Measurements from ENCODE around the gene KCNIP1. TPM values are rescaled to one million over a fixed set of nuclear protein-coding genes. Genes with fewer than 3 reads are reported as not detected.
"Not testable (repeated sequence)": the region's sequence is repeated elsewhere in the genome, so short reads cannot be mapped to it uniquely, and the experiment has no call there.

The KCNIP1 gene
- total and polyA plus RNA-seq, 2 of the 8 experiments (the other 6 are each of a cell fraction or from before 2014, with no cell fraction given): 0.52 to 0.83 TPM

DNA sequence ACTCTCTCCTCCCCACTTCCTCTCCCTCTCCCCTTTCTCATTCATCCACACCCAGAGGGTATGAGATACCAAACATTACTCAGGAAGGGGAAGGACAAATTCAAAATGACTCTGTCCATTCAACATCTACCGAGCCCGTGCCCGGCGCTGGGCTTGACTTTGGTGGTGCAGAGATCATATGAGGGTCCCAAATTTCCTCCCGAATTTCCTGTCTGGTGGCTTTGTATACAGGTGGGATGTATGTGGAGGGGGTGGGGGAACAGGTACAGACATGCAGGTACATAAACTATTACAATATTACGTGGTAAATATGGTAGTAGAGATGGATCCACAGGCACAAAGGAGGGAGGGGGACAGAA, 257.9 kb downstream of the KCNIP1 start (continued):
- TF ChIP-seq RXRA (IDR thresholded peaks at IDR 0.05; ENCODE audit: insufficient read depth, low read depth, low read length) (no peak), CREB1 (IDR thresholded peaks at IDR 0.05) (no peak), CHD2 (IDR thresholded peaks at IDR 0.05; ENCODE audit: low read length) (no peak), BRCA1 (IDR thresholded peaks at IDR 0.05; ENCODE audit: low read depth, low read length) (no peak), NRF1 (IDR thresholded peaks at IDR 0.05; ENCODE audit: low read depth, low read length) (no peak), EGR1 (IDR thresholded peaks at IDR 0.05; ENCODE audit: borderline replicate concordance, low read depth, low read length) (no peak), PHF8 (conservative IDR thresholded peaks at IDR 0.05; ENCODE audit: low read depth, low read length) (no peak)

DNA sequence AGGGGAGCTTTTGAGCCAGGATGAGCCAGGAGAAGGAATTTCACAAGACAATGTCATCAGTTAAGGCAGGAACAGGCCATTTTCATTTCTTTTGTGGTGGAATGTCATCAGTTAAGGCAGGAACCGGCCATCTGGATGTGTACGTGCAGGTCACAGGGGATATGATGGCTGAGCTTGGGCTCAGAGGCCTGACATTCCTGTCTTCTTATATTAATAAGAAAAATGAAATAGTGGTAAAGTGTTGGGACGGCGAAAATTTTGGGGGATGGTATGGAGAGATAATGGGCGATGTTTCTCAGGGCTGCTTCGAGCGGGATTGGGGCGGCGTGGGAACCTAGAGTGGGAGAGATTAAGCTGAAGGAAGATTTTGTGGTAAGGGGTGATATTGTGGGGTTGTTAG, 258.5 kb downstream of the KCNIP1 start:
- not testable (repeated sequence) for H3K9me3 ChIP-seq (ENCODE audit: insufficient read depth in 2 of 2, low read depth in 1 of 2, low read length in 1 of 2); H4K8ac ChIP-seq (ENCODE audit: extremely low read depth, insufficient read depth, low read length); H2BK15ac ChIP-seq (ENCODE audit: low read length); H3K9ac ChIP-seq (replicated peaks in 1 of 4; ENCODE audit: extremely low read depth in 1 of 4, low read depth in 3 of 4, low read length in 3 of 4); H3K27ac ChIP-seq (ENCODE audit: low read depth, low read length); H3K4ac ChIP-seq (replicated peaks; ENCODE audit: insufficient read length, low read depth, low read length); H2BK20ac ChIP-seq (ENCODE audit: low read length); H2AFZ ChIP-seq (ENCODE audit: low read length); FAIRE-seq; H3K56ac ChIP-seq (replicated peaks; ENCODE audit: insufficient read length, low read depth, low read length); H3K79me1 ChIP-seq (ENCODE audit: low read depth, low read length); H2BK120ac ChIP-seq (replicated peaks; ENCODE audit: low read depth, low read length); H3K79me2 ChIP-seq (ENCODE audit: control insufficient read depth in 1 of 2, insufficient read depth in 2 of 2, low read length in 2 of 2); H3K27me3 ChIP-seq (replicated peaks in 1 of 4; ENCODE audit: control insufficient read depth in 3 of 4, extremely low read depth in 1 of 4, insufficient read depth in 3 of 4, low read length in 3 of 4); H4K91ac ChIP-seq (replicated peaks; ENCODE audit: insufficient read length, low read length); H3K18ac ChIP-seq (ENCODE audit: extremely low read depth, low read length); H3K23me2 ChIP-seq (ENCODE audit: low read depth, low read length); H3K23ac ChIP-seq (ENCODE audit: insufficient read length); H3K14ac ChIP-seq (ENCODE audit: insufficient read length); H3K36me3 ChIP-seq (ENCODE audit: control insufficient read depth in 2 of 4, insufficient read depth in 4 of 4, low read length in 3 of 4); H2BK12ac ChIP-seq (ENCODE audit: low read depth, low read length); H4K20me1 ChIP-seq (replicated peaks in 1 of 2; ENCODE audit: control insufficient read depth in 1 of 2, insufficient read depth in 2 of 2, low read length in 2 of 2); H2AK5ac ChIP-seq (ENCODE audit: low read depth, low read length); H3K4me3 ChIP-seq (ENCODE audit: extremely low read depth in 1 of 4, insufficient read depth in 2 of 4, low read depth in 3 of 4, low read length in 4 of 4); H4K5ac ChIP-seq (ENCODE audit: insufficient read length, low read depth, low read length); DNase-seq (ENCODE audit: low read depth in 1 of 2, low spot score in 2 of 2)
- 59% methylated on average over 9 of the region's 9 CpGs; no CpG with 5 or more reads in 1 of the 2 experiments for WGBS, 2 experiments (ENCODE audit: extremely low coverage in 1 of 2, insufficient coverage in 1 of 2, insufficient read length in 1 of 2, insufficient replicate concordance in 2 of 2, low coverage in 1 of 2, low lambda C conversion rate in 2 of 2, missing lambda C conversion rate in 1 of 2)
- Histone ChIP-seq H2BK5ac (ENCODE audit: low read depth, low read length) (peak overlapping the region; percentile 93; the same call in 1 of the 2 replicates), H3K4me2 (ENCODE audit: insufficient read depth in 1 of 2, low read depth in 2 of 2, low read length in 2 of 2) (peak overlapping the region in 1 of 2 experiments; percentile 62; a peak in 1 of 4 replicates), H3K4me1 (replicated peaks in 1 of 4; ENCODE audit: control insufficient read depth in 3 of 4, insufficient read depth in 4 of 4, low read length in 3 of 4) (peaks cover 8 to 10% (median 9%) of the 10 kb centered on the region in 4 experiments)
- POLR2A ChIA-PET (ENCODE audit: partially characterized antibody): interaction anchor here (0.7 to 9.5 kb wide), 7 partner anchors 9 to 29 kb away, joined by 3 to 190 read pairs (median 9); no protein-coding TSS in a partner anchor
- CTCF ChIA-PET (ENCODE audit: partially characterized antibody): interaction anchor here (1.3 kb wide), 1 partner anchor 17 kb away, joined by 6 read pairs; no protein-coding TSS in a partner anchor

All from H1 (cell line).